ENCODE measurements around the gene CREB5. TPM values are rescaled to one million over a fixed set of nuclear protein-coding genes. Genes with fewer than 3 reads are reported as not detected.

CREB5 gene
- polyA plus RNA-seq, 1 donor, result 12.9 TPM

DNA sequence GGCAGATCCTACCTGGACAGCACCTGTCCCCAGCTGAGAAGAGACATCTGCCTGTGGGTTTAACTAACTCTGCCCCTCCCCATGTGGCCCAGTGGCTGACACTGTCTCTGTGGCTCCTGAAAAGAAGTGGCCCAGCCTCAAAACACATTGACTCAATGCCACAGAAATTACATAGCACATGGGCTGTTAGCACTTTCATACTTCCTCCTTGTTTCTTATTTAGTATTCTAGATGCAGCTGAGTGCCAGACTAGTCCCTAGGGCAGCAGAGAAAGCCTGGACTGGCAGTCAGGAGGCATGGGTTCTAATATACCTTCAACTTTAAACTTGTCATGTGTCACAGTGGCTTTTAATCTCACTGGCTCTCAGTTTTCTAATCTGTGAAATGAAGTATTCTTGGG is 374.8 kb downstream of the CREB5 start:
- Histone ChIP-seq H3K9me3 (ENCODE audit: control insufficient read depth, low read depth, low read length) (no peaks in the 10 kb centered on the region), H3K36me3 (ENCODE audit: control insufficient read depth, insufficient read depth, low read length) (no peaks in the 10 kb centered on the region), H3K27ac (ENCODE audit: low read length) (no peak overlapping the region), H3K27me3 (ENCODE audit: control insufficient read depth, insufficient read depth, low read length) (no peaks in the 10 kb centered on the region), H3K4me1 (ENCODE audit: control insufficient read depth, insufficient read depth, low read length) (no peaks in the 10 kb centered on the region), H3K4me3 (ENCODE audit: low read length) (no peak overlapping the region)
- DNase-seq, result no peak

DNA sequence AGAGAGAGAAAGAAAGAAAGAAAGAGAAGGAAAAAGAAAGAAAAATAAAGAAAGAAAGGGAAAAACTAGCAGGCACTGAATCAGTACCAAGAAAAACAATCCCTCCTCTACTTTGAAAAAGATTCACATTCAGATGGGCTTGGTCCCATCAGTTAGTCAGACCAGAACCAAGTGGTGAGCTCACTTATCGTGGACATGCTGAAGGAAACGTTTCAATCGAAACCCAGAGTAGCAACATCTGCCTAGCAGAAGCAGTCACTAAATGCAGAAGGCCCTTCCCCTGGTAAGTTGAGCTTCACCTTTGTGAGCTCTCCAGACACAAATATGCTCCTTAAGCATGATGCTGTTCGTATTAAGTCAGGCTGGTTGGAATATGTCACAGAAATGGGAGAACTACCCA is 378.1 kb downstream of the CREB5 start:
- no peaks in the 10 kb centered on the region for H3K4me1 ChIP-seq (ENCODE audit: control insufficient read depth, insufficient read depth, low read length)
- no peaks in the 10 kb centered on the region for H3K9me3 ChIP-seq (ENCODE audit: control insufficient read depth, low read depth, low read length)
- no peaks in the 10 kb centered on the region for H3K27me3 ChIP-seq (ENCODE audit: control insufficient read depth, insufficient read depth, low read length)
- H3K4me3 ChIP-seq (ENCODE audit: low read length), result no peak overlapping the region
- 100% methylated on average over 3 of the region's 4 CpGs for WGBS (ENCODE audit: insufficient coverage, low lambda C conversion rate)
- no peak overlapping the region for H3K27ac ChIP-seq (ENCODE audit: low read length)
- no peak for DNase-seq
- H3K36me3 ChIP-seq (ENCODE audit: control insufficient read depth, insufficient read depth, low read length), result no peaks in the 10 kb centered on the region

DNA sequence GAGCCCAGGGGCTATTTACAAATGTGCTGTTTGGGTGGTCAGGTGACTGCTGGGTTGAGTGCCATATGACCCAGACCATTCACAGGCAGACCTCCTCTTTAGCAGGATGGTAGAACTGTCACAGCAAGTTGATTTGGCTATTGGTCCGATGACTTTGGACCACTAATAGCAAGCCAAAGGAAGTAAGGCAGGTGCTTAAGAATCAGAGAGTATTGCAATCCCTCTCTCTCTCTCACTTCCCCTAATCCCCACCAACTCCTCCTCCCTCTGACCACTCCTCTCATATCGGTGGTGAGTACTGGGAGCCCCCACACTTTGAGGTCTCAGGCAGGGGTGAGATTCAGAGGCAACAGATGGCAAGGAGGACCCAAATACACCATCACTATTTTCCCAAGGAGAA is 380.5 kb downstream of the CREB5 start:
- H3K9me3 ChIP-seq (ENCODE audit: control insufficient read depth, low read depth, low read length), result no peaks in the 10 kb centered on the region
- DNase-seq, result no peak
- no peak overlapping the region for H3K27ac ChIP-seq (ENCODE audit: low read length)
- H3K27me3 ChIP-seq (ENCODE audit: control insufficient read depth, insufficient read depth, low read length), result no peaks in the 10 kb centered on the region
- H3K4me3 ChIP-seq (ENCODE audit: low read length), result no peak overlapping the region
- no peaks in the 10 kb centered on the region for H3K36me3 ChIP-seq (ENCODE audit: control insufficient read depth, insufficient read depth, low read length)
- no peaks in the 10 kb centered on the region for H3K4me1 ChIP-seq (ENCODE audit: control insufficient read depth, insufficient read depth, low read length)
- WGBS (ENCODE audit: insufficient coverage, low lambda C conversion rate), result no CpG with 5 or more reads among the region's 2 CpGs

DNA sequence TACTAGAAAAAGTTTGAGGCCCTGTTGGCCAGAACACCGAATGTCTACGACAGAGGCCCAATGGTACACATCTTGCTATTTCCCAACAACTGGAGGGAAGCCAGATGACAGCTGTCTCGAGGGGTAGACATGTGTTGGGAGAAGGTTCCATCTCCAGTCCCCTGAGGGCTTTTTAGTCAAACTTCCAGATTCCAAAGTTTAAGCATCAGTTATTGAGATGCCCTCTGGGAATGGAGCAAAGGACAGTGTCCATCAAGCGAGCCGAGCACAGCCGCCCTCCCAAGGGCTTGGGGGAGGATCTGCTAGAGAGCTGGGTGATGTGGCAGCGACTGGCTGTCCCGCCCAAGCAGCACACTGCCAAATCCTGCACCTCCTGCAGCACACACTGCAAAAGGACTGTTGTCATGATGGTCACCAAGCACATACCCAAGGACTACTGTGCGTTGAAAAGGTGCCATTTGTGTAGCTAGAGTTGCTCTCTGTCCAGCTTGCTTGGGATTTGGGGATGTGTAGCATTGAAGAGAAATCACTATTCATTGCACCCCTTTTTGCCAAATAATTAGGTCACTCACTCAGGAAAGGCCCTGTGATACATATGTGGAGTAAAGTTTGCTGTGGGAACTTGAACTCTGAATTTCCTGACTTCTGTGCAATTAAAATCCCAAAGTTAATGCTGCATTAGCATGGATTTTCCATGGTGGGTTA is 381.2 kb downstream of the CREB5 start:
- H3K4me3 ChIP-seq (ENCODE audit: low read length), result no peak overlapping the region
- no peaks in the 10 kb centered on the region for H3K36me3 ChIP-seq (ENCODE audit: control insufficient read depth, insufficient read depth, low read length)
- H3K9me3 ChIP-seq (ENCODE audit: control insufficient read depth, low read depth, low read length), result no peaks in the 10 kb centered on the region
- no peaks in the 10 kb centered on the region for H3K4me1 ChIP-seq (ENCODE audit: control insufficient read depth, insufficient read depth, low read length)
- no CpG with 5 or more reads among the region's 9 CpGs for WGBS (ENCODE audit: insufficient coverage, low lambda C conversion rate)
- DNase-seq, result no peak
- no peaks in the 10 kb centered on the region for H3K27me3 ChIP-seq (ENCODE audit: control insufficient read depth, insufficient read depth, low read length)
- no peak overlapping the region for H3K27ac ChIP-seq (ENCODE audit: low read length)

DNA sequence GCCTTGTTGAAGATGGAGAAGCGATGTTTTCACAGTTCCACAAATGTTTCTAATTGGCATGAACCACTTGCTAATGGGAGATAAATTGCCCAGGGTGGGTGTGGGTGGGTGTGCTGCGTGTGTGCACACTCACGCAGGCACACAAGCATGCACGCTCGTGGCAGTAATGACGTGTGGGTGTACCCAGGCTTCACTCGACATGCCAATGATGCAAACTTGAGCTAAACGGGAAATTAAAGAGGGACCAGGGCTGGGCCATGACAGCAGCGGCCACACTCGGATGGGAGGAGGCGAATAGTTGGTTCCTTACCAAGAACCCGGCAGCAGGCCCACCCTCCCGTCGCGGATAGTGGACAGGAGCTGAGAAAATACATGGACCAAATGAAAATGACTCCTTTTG is 386.0 kb downstream of the CREB5 start:
- no peak for DNase-seq
- Histone ChIP-seq H3K4me1 (ENCODE audit: control insufficient read depth, insufficient read depth, low read length) (no peaks in the 10 kb centered on the region), H3K27ac (ENCODE audit: low read length) (no peak overlapping the region), H3K9me3 (ENCODE audit: control insufficient read depth, low read depth, low read length) (no peaks in the 10 kb centered on the region), H3K36me3 (ENCODE audit: control insufficient read depth, insufficient read depth, low read length) (no peaks in the 10 kb centered on the region), H3K4me3 (ENCODE audit: low read length) (no peak overlapping the region), H3K27me3 (ENCODE audit: control insufficient read depth, insufficient read depth, low read length) (no peaks in the 10 kb centered on the region)
- WGBS (ENCODE audit: insufficient coverage, low lambda C conversion rate), result no CpG with 5 or more reads among the region's 15 CpGs

DNA sequence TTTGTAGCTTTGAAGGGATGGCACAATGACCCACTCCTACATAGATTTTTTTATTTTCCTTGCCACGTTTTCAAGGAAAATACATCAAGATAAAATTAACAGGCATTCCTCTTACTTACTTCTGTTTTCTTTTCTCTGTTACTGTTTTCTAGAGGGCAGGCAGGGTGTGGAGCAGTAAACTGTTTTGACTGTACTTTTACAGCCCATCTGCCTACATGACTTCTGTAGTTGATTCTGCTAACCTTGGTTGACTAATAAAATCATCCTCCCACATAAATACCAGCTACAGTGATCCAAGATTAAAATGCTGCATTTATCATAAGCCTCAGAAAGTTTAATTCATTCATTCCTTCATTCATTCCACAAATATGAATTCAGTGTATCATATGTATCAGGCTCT is 387.3 kb downstream of the CREB5 start:
- Histone ChIP-seq H3K36me3 (ENCODE audit: control insufficient read depth, insufficient read depth, low read length) (no peaks in the 10 kb centered on the region), H3K27ac (ENCODE audit: low read length) (no peak overlapping the region), H3K9me3 (ENCODE audit: control insufficient read depth, low read depth, low read length) (no peaks in the 10 kb centered on the region), H3K27me3 (ENCODE audit: control insufficient read depth, insufficient read depth, low read length) (no peaks in the 10 kb centered on the region), H3K4me3 (ENCODE audit: low read length) (no peak overlapping the region), H3K4me1 (ENCODE audit: control insufficient read depth, insufficient read depth, low read length) (no peaks in the 10 kb centered on the region)
- 64% methylated on average over 1 of the region's 1 CpG for WGBS (ENCODE audit: insufficient coverage, low lambda C conversion rate)
- no peak for DNase-seq

DNA sequence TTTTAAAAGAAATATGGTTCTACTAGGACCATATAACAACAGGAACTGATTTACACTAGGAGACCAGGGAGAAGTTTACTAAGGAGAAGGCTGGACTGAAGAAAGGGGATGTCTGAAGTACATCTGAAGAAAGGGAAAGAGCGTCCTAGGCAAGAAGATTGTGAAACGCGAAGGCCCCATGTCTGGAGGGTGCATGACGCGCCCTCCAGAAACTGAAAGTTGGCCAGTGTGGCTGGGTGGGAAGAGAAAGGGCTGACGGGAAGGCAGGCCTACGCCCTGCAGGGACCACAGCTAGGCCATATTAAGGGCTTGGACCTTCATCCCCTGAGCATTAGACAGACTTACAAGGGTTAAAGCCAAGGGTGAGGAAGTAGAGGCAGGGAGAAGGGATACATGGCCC is 387.8 kb downstream of the CREB5 start:
- 90% methylated on average over 2 of the region's 7 CpGs for WGBS (ENCODE audit: insufficient coverage, low lambda C conversion rate)
- DNase-seq, result no peak
- H3K9me3 ChIP-seq (ENCODE audit: control insufficient read depth, low read depth, low read length), result no peaks in the 10 kb centered on the region
- no peaks in the 10 kb centered on the region for H3K27me3 ChIP-seq (ENCODE audit: control insufficient read depth, insufficient read depth, low read length)
- no peaks in the 10 kb centered on the region for H3K4me1 ChIP-seq (ENCODE audit: control insufficient read depth, insufficient read depth, low read length)
- H3K36me3 ChIP-seq (ENCODE audit: control insufficient read depth, insufficient read depth, low read length), result no peaks in the 10 kb centered on the region
- H3K27ac ChIP-seq (ENCODE audit: low read length), result no peak overlapping the region
- H3K4me3 ChIP-seq (ENCODE audit: low read length), result no peak overlapping the region

DNA sequence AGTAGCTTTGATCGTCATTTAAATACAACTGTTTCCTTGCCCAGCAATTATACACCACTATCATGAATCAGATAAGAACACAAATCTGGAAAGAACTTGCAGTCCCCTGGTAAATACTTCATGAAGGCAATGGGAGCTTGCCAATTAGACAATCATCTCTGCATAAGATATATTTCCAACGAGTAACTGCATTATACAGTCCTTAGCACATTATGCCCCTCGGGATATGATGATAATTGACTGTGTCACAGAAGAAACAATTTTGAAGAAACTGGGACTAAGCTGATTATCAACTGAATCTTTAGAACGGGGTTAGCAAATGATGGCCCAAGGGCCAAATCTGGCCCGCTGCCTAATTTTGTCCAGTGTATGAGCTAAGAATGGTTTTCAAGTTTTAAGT is 390.1 kb downstream of the CREB5 start:
- H3K4me3 ChIP-seq (ENCODE audit: low read length), result no peak overlapping the region
- no peak overlapping the region for H3K27ac ChIP-seq (ENCODE audit: low read length)
- no peak for DNase-seq
- WGBS (ENCODE audit: insufficient coverage, low lambda C conversion rate), result no CpG with 5 or more reads among the region's 5 CpGs
- H3K9me3 ChIP-seq (ENCODE audit: control insufficient read depth, low read depth, low read length), result no peaks in the 10 kb centered on the region
- H3K36me3 ChIP-seq (ENCODE audit: control insufficient read depth, insufficient read depth, low read length), result no peaks in the 10 kb centered on the region
- no peaks in the 10 kb centered on the region for H3K4me1 ChIP-seq (ENCODE audit: control insufficient read depth, insufficient read depth, low read length)
- no peaks in the 10 kb centered on the region for H3K27me3 ChIP-seq (ENCODE audit: control insufficient read depth, insufficient read depth, low read length)

DNA sequence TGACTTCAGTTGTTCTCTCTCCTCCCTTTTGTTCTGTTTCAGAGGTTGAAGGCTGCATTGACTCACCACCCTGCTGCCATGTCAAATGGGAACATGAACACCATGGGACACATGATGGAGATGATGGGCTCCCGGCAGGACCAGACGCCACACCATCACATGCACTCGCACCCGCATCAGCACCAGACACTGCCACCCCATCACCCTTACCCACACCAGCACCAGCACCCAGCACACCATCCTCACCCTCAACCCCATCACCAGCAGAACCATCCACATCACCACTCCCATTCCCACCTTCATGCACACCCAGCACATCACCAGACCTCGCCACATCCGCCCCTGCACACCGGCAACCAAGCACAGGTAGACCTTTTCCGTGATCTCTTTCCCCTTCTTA is 391.8 kb downstream of the CREB5 start:
- Histone ChIP-seq H3K36me3 (ENCODE audit: control insufficient read depth, insufficient read depth, low read length) (no peaks in the 10 kb centered on the region), H3K4me1 (ENCODE audit: control insufficient read depth, insufficient read depth, low read length) (no peaks in the 10 kb centered on the region), H3K27me3 (ENCODE audit: control insufficient read depth, insufficient read depth, low read length) (no peaks in the 10 kb centered on the region), H3K9me3 (ENCODE audit: control insufficient read depth, low read depth, low read length) (no peaks in the 10 kb centered on the region), H3K4me3 (ENCODE audit: low read length) (no peak overlapping the region), H3K27ac (ENCODE audit: low read length) (no peak overlapping the region)
- 75% methylated on average over 4 of the region's 8 CpGs for WGBS (ENCODE audit: insufficient coverage, low lambda C conversion rate)
- no peak for DNase-seq

DNA sequence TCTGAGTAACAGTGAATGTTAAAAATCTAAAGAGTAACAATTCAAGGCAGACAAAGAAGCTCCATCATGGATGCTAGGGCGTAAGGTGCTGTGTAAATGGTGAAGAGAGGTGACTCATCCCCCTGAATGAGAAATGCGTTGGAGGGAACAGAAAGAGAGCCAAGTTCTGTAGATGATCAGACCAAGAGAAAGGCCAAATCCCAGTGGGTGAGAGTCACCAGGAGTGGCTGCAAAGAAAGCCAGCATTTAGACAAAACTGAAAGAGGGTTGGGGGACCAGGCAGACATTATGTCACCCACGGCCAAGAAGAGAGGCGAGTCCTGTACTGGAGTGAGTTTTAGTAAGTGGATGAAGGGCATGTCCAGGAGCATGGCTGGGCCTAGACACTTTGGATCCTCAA is 392.7 kb downstream of the CREB5 start:
- Histone ChIP-seq H3K36me3 (ENCODE audit: control insufficient read depth, insufficient read depth, low read length) (no peaks in the 10 kb centered on the region), H3K4me3 (ENCODE audit: low read length) (no peak overlapping the region), H3K27me3 (ENCODE audit: control insufficient read depth, insufficient read depth, low read length) (no peaks in the 10 kb centered on the region), H3K4me1 (ENCODE audit: control insufficient read depth, insufficient read depth, low read length) (no peaks in the 10 kb centered on the region), H3K9me3 (ENCODE audit: control insufficient read depth, low read depth, low read length) (no peaks in the 10 kb centered on the region), H3K27ac (ENCODE audit: low read length) (no peak overlapping the region)
- no peak for DNase-seq
- 100% methylated on average over 1 of the region's 4 CpGs for WGBS (ENCODE audit: insufficient coverage, low lambda C conversion rate)

DNA sequence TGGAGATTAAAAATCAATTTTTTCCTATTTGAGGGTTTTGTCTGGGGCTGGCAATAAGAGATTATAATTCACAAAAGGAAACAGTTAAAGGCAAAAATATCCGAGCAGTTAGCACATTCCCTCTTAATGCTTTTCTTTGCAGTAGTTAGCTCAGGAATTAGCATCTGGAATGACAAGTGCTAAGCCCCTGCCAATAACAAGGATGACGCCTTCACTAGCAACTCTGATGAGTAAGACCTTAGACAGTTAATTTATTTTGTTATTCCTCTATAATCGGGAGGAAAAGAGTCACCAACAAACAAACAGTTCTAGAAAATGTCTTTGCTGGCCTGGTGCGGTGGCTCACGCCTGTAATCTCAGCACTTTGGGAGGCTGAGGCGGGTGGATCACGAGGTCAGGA is 394.5 kb downstream of the CREB5 start:
- Histone ChIP-seq H3K4me1 (ENCODE audit: control insufficient read depth, insufficient read depth, low read length) (no peaks in the 10 kb centered on the region), H3K9me3 (ENCODE audit: control insufficient read depth, low read depth, low read length) (no peaks in the 10 kb centered on the region), H3K27ac (ENCODE audit: low read length) (no peak overlapping the region), H3K27me3 (ENCODE audit: control insufficient read depth, insufficient read depth, low read length) (no peaks in the 10 kb centered on the region), H3K36me3 (ENCODE audit: control insufficient read depth, insufficient read depth, low read length) (no peaks in the 10 kb centered on the region), H3K4me3 (ENCODE audit: low read length) (no peak overlapping the region)
- 100% methylated on average over 1 of the region's 7 CpGs for WGBS (ENCODE audit: insufficient coverage, low lambda C conversion rate)
- no peak for DNase-seq

Data from large intestine (tissue), 3 donors.